Gastroesophageal sphincter (tissue), 4 donors: ENCODE measurements around the gene TULP4. TPM values are rescaled to one million over a fixed set of nuclear protein-coding genes. Genes with fewer than 3 reads are reported as not detected.

Experiments
- ATAC-seq: fragments of 150-250 bp; one replicate; pipeline ENCODE4 v1.9.1; 2016; ENCODE audit warnings: mild to moderate bottlenecking, moderate library complexity
- H3K27ac ChIP-seq, 4 donors: fragments of 200-600 bp; sonication (generic) in 3 of 4; 1 replicate in 3 of 4; 2 replicates in 1 of 4; pipeline ENCODE4 v1.5.1; 2016 to 2019
- H3K27me3 ChIP-seq: fragments of 200-600 bp; sonication (generic); one replicate; pipeline ENCODE4 v1.5.1; 2019
- H3K36me3 ChIP-seq, 2 donors: fragments of 200-600 bp; sonication (generic); one replicate each; pipeline ENCODE4 v1.5.1; 2019; ENCODE audit warnings: control low read depth in 1 of 2
- H3K4me1 ChIP-seq, 3 donors: fragments of 200-600 bp; sonication (generic); 1 replicate in 2 of 3; 2 replicates in 1 of 3; pipeline ENCODE4 v1.5.1; 2016 to 2019; ENCODE audit warnings: control low read depth in 2 of 3
- H3K4me3 ChIP-seq, 2 donors: fragments of 200-600 bp; sonication (generic); one replicate each; pipeline ENCODE4 v1.5.1; 2019; ENCODE audit warnings: mild to moderate bottlenecking in 1 of 2, moderate library complexity in 1 of 2
- H3K9me3 ChIP-seq, 3 donors: fragments of 200-600 bp; sonication (generic); one replicate each; pipeline ENCODE4 v1.5.1; 2017 to 2019; ENCODE audit warnings: control low read depth in 2 of 3
- EP300 ChIP-seq: sonication (generic); formaldehyde crosslinking; IDR thresholded peaks from one replicate; pipeline ENCODE4 v1.6.1; 2017; ENCODE audit warnings: antibody characterized with exemption, mild to moderate bottlenecking
- POLR2A ChIP-seq, 2 donors: fragments of 450-650 bp; IDR thresholded peaks; one replicate each; pipeline ENCODE4 v1.6.1; 2017; ENCODE audit warnings: antibody characterized with exemption in 2 of 2, mild to moderate bottlenecking in 2 of 2, moderate library complexity in 1 of 2
- POLR2AphosphoS5 ChIP-seq: sonication (generic); formaldehyde crosslinking; IDR thresholded peaks from one replicate; pipeline ENCODE4 v1.6.1; 2017; ENCODE audit warnings: antibody characterized with exemption
- WGBS, 2 donors: methylation state at CpG; one replicate each; pipeline ENCODE4 v1.1.5; 2018; ENCODE audit warnings: low coverage in 1 of 2; 5-methylcytosine and 5-hydroxymethylcytosine counted together
- total RNA-seq, 4 donors: library from RNA; depleted of rRNA; stranded (reverse); fragments of >200 nt; gene quantifications; one replicate each; pipeline ENCODE4 v1.1.0, GENCODE V29; 2016
- TF ChIP-seq, protein P1 (sequence below), 4 experiments: fragments of 200-600 bp in 2 of 4; fragments of 450-650 bp in 2 of 4; sonication (generic) in 1 of 4; IDR thresholded peaks; one replicate each; pipeline ENCODE4 v1.5.1; 2017 to 2019; ENCODE audit warnings: antibody characterized with exemption in 4 of 4, mild to moderate bottlenecking in 2 of 4, moderate library complexity in 2 of 4

Gene TULP4
- total RNA-seq, 4 donors from 2014 or later, result 159 to 244 (median 201) TPM

GRCh38 chr6:158415666-158416065, 103.4 kb downstream of the TULP4 start:
- TF ChIP-seq POLR2AphosphoS5 (no peak), EP300 (no peak), POLR2A (IDR thresholded peaks at IDR 0.05) (no peak)
- TF ChIP-seq, protein P1, sequence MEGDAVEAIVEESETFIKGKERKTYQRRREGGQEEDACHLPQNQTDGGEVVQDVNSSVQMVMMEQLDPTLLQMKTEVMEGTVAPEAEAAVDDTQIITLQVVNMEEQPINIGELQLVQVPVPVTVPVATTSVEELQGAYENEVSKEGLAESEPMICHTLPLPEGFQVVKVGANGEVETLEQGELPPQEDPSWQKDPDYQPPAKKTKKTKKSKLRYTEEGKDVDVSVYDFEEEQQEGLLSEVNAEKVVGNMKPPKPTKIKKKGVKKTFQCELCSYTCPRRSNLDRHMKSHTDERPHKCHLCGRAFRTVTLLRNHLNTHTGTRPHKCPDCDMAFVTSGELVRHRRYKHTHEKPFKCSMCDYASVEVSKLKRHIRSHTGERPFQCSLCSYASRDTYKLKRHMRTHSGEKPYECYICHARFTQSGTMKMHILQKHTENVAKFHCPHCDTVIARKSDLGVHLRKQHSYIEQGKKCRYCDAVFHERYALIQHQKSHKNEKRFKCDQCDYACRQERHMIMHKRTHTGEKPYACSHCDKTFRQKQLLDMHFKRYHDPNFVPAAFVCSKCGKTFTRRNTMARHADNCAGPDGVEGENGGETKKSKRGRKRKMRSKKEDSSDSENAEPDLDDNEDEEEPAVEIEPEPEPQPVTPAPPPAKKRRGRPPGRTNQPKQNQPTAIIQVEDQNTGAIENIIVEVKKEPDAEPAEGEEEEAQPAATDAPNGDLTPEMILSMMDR (IDR thresholded peaks at IDR 0.05), result no peak
- Histone ChIP-seq H3K4me1 (no peaks in the 10 kb centered on the region), H3K36me3 (peaks cover 0 to 39% of the 10 kb centered on the region in 2 donors), H3K27me3 (no peaks in the 10 kb centered on the region), H3K4me3 (no peak overlapping the region), H3K9me3 (no peaks in the 10 kb centered on the region), H3K27ac (no peak overlapping the region)
- WGBS, 2 donors, result 80 to 89% methylated on average over 1 to 6 of the region's 7 CpGs
- ATAC-seq, result no peak

DNA sequence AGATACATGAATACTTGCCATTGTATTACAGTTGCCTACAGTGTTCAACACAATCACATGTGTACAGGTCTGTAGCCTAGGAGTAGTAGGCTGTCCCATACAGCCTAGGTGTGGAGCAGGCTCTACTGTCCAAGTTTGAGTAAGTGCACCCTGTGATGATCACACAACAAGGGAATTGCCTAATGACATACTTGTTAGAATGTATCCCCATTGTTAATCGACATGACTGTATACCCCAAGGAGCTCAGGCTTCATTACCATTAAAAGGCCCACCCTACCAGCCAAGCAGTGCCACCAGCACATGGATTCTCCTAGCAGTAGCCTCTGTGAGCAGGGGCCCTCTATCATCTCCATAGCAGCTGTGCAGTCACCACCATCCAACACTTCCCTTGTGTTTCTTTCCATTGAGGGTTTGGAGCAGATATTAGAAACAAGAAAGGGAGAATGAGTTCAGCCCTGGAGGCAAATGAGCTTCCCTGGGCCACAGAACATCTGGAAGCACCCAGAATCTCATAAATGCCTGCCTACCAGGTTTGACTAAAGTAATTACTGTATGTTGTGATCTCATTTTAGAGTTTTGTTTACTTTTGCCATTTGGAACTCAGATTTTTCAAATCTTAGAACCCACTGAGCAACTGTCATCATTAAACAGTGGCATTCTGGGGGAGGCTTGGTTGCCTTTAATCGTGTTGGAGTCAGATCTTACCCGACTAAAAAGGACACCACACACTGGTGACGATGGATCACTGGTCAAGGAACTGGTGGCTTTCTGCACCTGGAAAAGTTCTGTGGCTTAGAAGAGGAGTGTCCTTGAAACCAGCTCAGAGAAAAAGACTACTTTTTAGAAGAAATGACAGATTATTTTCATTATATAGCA, 104.9 kb downstream of the TULP4 start:
- TF ChIP-seq POLR2AphosphoS5, result no peak
- no peak for TF ChIP-seq POLR2A (IDR thresholded peaks at IDR 0.05)
- TF ChIP-seq EP300, result no peak
- TF ChIP-seq, protein P1 (IDR thresholded peaks at IDR 0.05), result no peak
- no peak for ATAC-seq
- 64 to 80% methylated on average over 2 of the region's 4 CpGs for WGBS, 2 donors

DNA sequence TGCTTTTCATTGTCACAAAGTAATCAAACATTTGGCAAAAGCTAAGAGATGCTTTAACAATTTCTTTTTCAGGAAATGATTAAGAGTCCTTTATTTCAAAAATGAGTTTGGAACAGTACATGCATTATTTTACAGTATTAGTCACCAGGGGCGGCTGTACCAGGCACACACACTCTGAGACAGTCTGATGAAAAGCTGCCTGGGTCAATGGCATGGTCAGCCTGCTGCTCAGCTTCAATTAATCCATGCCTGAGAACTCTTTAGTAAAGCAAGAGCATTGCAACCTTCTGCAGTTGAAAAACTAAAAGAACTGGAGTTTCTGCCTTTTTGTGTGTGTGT, 105.5 kb downstream of the TULP4 start:
- ATAC-seq, result no peak
- Histone ChIP-seq H3K4me1 (no peaks in the 10 kb centered on the region), H3K27ac (no peak overlapping the region), H3K4me3 (no peak overlapping the region), H3K9me3 (no peaks in the 10 kb centered on the region), H3K27me3 (no peaks in the 10 kb centered on the region), H3K36me3 (peaks cover 0 to 39% of the 10 kb centered on the region in 2 donors)
- WGBS, 2 donors, result 69% methylated on average over 1 of the region's 1 CpG; no CpG with 5 or more reads in 1 of the 2 donors
- TF ChIP-seq, protein P1 (IDR thresholded peaks at IDR 0.05), result no peak
- no peak for TF ChIP-seq EP300
- no peak for TF ChIP-seq POLR2A (IDR thresholded peaks at IDR 0.05)
- TF ChIP-seq POLR2AphosphoS5, result no peak

More for the DNA sequence above, 104.9 kb downstream of the TULP4 start:
- Histone ChIP-seq H3K27me3 (no peaks in the 10 kb centered on the region), H3K4me3 (no peak overlapping the region), H3K4me1 (no peaks in the 10 kb centered on the region), H3K36me3 (peaks cover 0 to 39% of the 10 kb centered on the region in 2 donors), H3K9me3 (no peaks in the 10 kb centered on the region), H3K27ac (no peak overlapping the region)

GRCh38 chr6:158418501-158418900, 106.2 kb downstream of the TULP4 start:
- no peak overlapping the region for H3K27ac ChIP-seq
- H3K27me3 ChIP-seq, result no peaks in the 10 kb centered on the region
- no peak overlapping the region for H3K4me3 ChIP-seq
- H3K4me1 ChIP-seq, result no peaks in the 10 kb centered on the region
- TF ChIP-seq, protein P1 (IDR thresholded peaks at IDR 0.05), result no peak
- TF ChIP-seq EP300 (no peak), POLR2AphosphoS5 (no peak), POLR2A (IDR thresholded peaks at IDR 0.05) (no peak)
- ATAC-seq, result no peak
- H3K36me3 ChIP-seq, result peaks cover 0 to 32% of the 10 kb centered on the region in 2 donors
- WGBS, 2 donors, result 96% methylated on average over 2 of the region's 2 CpGs; no CpG with 5 or more reads in 1 of the 2 donors
- H3K9me3 ChIP-seq, result no peaks in the 10 kb centered on the region
